GM23338 (cell line): ENCODE results near the gene SNRPA. TPM values are rescaled to one million over a fixed set of nuclear protein-coding genes. Genes with fewer than 3 reads are reported as not detected.

Source experiments
- polyA plus RNA-seq: library from polyadenylated mRNA; unstranded; fragments of >200 nt; fragmentation: Nextera tagmentation; extraction: Ambion mirVana; gene quantifications from 2 replicates; pipeline ENCODE4 v1.2.1, GENCODE V29; 2016
- small RNA-seq: library from RNA; depleted of rRNA; stranded (forward); fragments of <200 nt; gene quantifications from one replicate; pipeline ENCODE3, GENCODE V24; 2014; ENCODE audit warnings: low replicate concordance
- total RNA-seq: library from RNA; depleted of rRNA; stranded (reverse); fragments of >200 nt; shearing (Covaris generic); gene quantifications from 2 replicates; pipeline ENCODE4 v1.2.3, GENCODE V29; 2014; rRNA removed

Gene SNRPA
- total and polyA plus RNA-seq, 2 experiments from 2014 or later: 295 to 326 TPM

Small RNA genes lying within 50 kb of the gene (small RNA-seq; reads per million reads assigned to genes)
- gene RNU6-195P: not detected

Other genes with a start within 250 kb of the SNRPA start
- 60.0 and 63.2 TPM in 2 replicates for gene SHKBP1, start 174.3 kb upstream of the SNRPA start, total RNA-seq
- gene SHKBP1, start 174.3 kb upstream of the SNRPA start, polyA plus RNA-seq: 69.8 and 74.6 TPM in 2 replicates
- gene LTBP4, start 149.8 kb upstream of the SNRPA start, total RNA-seq: 53.2 and 65.0 TPM in 2 replicates
- 48.4 and 50.3 TPM in 2 replicates for gene LTBP4, start 149.8 kb upstream of the SNRPA start, polyA plus RNA-seq
- gene NUMBL, start 60.6 kb upstream of the SNRPA start, total RNA-seq: 21.6 and 28.5 TPM in 2 replicates
- 8.5 and 9.6 TPM in 2 replicates for gene NUMBL, start 60.6 kb upstream of the SNRPA start, polyA plus RNA-seq
- gene COQ8B, start 34.3 kb upstream of the SNRPA start, total RNA-seq: 42.6 and 59.6 TPM in 2 replicates
- 13.4 and 13.9 TPM in 2 replicates for gene COQ8B, start 34.3 kb upstream of the SNRPA start, polyA plus RNA-seq
- 9.8 and 12.6 TPM in 2 replicates for gene ITPKC, start 34.1 kb upstream of the SNRPA start, total RNA-seq
- gene ITPKC, start 34.1 kb upstream of the SNRPA start, polyA plus RNA-seq: 5.3 and 5.4 TPM in 2 replicates
- gene ACTMAP, start 726 bp upstream of the SNRPA start, total RNA-seq: 10.3 and 14.9 TPM in 2 replicates
- gene ACTMAP, start 726 bp upstream of the SNRPA start, polyA plus RNA-seq: 16.7 and 17.9 TPM in 2 replicates
- gene MIA, start 24.3 kb downstream of the SNRPA start, total RNA-seq: not detected in 2 replicates
- gene MIA, start 24.3 kb downstream of the SNRPA start, polyA plus RNA-seq: not detected in 2 replicates
- gene RAB4B, start 27.0 kb downstream of the SNRPA start, total RNA-seq: 27.4 and 32.6 TPM in 2 replicates
- 23.0 and 29.0 TPM in 2 replicates for gene RAB4B, start 27.0 kb downstream of the SNRPA start, polyA plus RNA-seq
- 98.3 and 118 TPM in 2 replicates for gene EGLN2, start 48.0 kb downstream of the SNRPA start, total RNA-seq
- 55.8 and 59.9 TPM in 2 replicates for gene EGLN2, start 48.0 kb downstream of the SNRPA start, polyA plus RNA-seq
- not detected in 2 replicates for gene CYP2A6, start 99.2 kb downstream of the SNRPA start, total RNA-seq
- 0.39 TPM in 1 of 2 replicates, not detected in the other for gene CYP2A6, start 99.2 kb downstream of the SNRPA start, polyA plus RNA-seq
- gene CYP2A7, start 131.0 kb downstream of the SNRPA start, total RNA-seq: 4.8 TPM in 1 of 2 replicates, not detected in the other
- not detected in 2 replicates for gene CYP2A7, start 131.0 kb downstream of the SNRPA start, polyA plus RNA-seq
- 1.2 and 8.4 TPM in 2 replicates for gene CYP2B6, start 240.1 kb downstream of the SNRPA start, total RNA-seq
- gene CYP2B6, start 240.1 kb downstream of the SNRPA start, polyA plus RNA-seq: 2.9 and 3.9 TPM in 2 replicates